ENCODE measurements around the gene SLC39A5.
A peak's percentile ranks its signal among the peaks of the same experiment; 100 is the strongest.

SLC39A5 gene

DNA sequence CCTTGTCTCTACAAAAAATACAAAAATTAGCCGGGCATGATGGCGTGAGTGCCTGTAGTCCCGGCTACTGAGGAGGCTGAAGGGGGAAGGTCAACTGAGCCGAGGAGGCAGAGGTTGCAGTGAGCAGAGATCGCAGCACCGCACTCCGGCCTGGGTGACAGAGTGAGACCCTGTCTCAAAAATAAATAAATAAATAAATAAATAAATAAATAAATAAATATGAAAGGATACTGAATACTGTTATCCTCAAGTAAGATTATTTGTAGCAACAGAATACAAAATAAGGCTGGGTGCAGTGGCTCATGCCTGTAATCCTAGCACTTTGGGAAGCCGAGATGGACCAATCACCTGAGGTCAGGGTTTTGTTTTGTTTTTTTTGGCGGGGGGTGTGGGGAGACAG is 10.0 kb upstream of the SLC39A5 start:
- no peak for DNase-seq

DNA sequence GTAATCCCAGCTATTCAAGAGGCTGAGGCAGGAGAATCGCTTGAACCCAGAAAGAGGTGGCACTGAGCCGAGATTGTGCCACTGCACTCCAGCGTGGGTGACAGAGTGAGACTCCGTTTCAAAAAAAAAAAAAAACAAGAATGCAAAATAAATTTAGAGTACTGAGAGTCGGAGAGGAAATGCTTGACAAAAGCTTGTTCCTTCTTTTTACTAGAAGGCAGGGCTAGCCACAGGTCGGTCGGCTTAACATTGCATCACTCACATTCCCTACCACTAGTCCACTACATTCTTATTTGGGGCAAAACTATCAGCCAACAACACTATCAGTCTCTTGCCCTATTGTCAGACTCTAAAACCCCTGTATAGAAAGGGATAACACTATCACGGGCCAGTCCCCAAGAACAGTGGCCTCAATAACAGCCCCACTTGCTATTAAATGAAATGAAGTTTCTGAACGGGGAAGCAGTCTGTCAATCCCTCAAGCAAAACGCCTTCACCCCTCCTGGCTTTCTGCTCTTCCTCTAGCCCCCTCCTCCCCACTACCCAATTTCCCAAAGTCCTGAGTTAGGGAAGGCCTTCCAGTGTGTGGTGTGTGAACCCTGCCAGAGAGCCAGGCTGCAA is 9.1 kb upstream of the SLC39A5 start:
- no peak for DNase-seq

DNA sequence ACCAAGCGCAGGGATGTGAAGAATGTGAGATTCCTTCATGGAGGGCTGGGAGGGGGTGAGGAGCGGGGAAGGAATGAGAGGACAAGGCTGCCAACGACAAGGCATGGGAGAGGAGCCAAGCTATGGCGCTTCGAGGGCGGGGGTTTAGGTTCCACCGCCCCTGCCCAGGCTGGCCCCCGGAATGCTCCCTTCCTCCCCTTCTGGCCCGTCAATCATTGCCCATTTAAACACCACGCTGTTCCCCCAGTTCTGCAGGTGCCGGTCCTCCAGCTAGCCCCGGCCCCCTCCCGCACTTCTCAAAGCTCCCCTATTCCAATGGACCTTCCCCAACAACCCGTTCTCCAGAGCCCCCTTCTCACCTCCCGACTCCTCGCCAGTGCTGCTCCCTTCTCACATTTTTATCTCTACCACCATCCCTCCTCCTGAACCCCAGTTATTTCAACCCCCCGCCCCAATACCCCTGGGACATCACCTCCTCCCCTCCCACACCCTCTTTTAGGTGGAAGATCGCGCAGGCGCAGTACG is 8.6 kb upstream of the SLC39A5 start:
- no peak for DNase-seq

DNA sequence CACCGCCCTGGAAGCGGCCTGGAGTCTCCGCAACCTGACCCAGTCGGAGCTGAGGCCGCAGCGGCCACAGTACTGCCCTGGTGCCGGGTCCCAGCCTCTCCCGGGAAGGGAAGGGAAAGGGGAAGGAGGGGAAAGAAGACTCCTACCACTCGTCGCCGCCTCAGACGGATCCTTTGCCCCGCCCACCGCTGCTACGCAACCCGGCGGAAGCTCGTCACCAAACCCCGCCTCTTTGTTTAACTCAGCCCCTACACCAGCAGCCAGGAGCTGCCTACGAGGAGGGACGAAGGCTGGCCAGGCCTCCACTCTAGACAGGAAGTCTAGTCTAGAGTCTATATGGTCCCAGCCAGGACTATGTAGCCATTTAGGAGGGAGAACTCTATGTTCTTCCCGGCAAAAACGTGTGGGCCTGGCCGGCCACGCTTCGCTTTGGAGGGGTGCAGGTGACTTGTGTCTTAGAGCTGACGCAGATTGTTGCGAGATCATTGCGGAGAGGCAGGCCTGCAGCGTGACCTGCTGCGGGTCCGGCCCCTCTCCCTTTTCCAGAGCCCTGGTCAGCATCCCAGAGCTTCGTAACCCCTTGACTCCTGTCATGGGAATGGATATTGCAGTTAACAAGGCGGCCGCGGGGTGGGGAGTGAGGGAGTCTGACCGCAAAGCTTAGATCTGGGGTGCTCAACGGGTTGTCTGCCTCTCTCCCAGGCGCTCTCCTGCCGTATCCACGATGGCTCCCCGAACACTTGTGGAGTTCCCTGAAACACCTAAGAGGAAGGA is 7.9 kb upstream of the SLC39A5 start, which contains the start of gene RNF41:
Gene RNF41, minus strand, starts transcription at position 166 of the 774 bp plus-strand sequence. CDS start 7,875 bp downstream, outside the sequence.
- DNase-seq, result peak; percentile 86

DNA sequence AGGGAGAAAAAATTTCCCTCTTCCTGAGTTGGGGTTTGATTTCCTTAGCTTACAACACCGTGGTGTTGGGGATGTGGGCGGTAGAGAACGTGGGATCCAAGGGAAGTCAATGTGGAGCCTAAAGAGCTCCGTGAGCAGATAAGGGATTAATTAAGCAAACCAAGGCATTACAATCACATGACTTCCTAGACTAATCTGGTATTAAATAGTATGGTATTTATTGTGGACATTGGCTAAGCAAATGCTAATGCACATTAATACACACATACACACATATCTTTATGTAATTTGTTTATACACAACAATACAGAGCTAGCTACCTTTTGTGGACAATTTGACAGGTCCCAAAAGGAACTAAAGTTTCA is 7.3 kb upstream of the SLC39A5 start:
- no peak for DNase-seq

DNA sequence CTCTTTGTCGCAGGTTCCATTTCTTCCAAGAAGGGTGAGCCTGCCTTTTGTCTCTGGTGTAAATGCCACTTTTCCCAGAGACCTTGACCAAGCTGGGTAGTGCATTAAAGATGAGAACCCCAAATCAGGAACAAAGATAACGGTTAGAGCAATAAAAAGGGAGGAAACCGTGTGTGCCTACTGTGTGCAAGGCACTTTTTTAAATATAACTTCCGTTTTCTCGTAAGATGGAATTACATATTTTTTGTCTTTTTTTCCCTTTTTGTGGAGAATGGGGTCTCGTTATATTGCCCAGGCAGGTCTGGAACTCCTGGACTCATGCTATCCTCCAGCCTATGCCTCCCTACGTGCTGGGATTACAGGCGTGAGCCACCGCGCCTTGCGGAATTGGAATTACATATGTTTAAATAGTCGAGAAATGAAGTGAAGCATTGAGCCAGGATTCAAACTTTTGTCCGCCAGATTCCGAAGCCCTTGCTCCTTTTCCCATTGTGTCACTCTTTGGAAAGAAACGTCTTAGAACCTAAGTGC is 6.2 kb upstream of the SLC39A5 start:
- no peak for DNase-seq

DNA sequence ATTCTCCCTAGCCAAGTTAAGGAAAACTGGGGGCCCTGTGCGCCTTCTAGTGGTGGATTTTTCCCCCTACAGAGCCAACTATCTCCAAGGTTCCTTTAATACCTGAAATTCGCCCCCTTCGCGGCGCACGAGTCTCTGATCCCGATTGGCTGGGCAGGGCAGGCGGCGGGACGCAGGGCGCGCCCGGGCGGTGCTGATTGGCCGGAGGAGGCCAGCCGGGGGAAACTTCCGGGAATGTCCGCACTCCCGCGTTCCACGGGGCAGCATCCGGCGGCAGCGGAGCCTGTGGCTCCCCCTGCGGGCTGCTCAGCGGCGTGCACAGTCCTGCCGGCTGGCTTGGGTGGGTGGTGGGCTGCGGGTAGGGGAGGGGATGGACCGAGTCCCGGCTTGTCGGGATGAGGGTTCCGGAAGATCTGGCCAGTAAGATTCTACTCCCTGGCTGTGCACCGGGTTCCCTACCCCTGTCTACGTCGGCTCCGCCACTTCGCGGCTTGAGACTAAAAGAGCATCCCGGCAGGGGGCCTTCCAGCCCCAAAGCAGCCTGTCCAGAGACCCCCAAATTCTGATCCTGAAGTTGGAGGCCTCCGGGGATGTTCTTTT is 5.6 kb upstream of the SLC39A5 start, which contains the start of gene NABP2:
Gene NABP2, plus strand, starts transcription at position 241 of the 600 bp plus-strand sequence. CDS start 515 bp downstream, outside the sequence.
- DNase-seq, result peak; percentile 91

DNA sequence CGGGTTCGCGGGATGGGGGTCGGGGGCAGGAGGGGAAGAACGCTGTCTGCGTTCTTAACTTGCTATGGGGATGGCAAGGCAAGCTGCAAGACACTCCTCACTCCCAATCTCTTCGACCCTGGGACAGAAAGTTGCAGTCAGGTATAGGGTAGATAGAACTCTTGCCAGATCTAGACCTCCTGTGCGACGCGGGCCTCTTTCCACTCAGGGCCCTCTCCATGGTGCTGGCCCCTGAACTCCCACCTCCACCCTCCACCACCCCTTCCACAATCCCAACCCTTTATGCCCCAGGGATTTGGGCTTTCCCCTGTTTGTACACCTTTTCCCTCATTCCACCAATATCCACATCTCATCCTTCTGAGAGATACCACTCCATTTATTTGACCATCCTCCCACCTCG is 4.9 kb upstream of the SLC39A5 start:
- no peak for DNase-seq

DNA sequence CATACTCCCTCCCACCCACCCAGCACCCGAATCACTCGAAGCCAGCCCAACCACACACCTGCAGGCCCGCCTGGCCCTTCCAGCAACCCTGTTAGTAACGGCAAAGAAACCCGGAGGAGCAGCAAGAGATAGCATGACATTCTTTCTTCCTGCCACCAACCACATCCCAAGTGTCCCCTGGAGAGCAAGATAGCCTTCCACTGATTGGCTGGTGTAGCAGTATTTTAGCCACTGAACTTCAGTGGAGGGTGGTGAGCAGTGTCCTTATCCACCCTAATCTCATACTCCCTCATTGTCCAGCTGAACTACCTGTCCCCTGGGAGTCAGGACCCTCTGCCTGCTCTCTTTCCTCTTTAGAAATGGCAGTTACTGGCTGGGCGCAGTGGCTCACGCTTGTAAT is 769 bp upstream of the SLC39A5 start:
- DNase-seq, result no peak

DNA sequence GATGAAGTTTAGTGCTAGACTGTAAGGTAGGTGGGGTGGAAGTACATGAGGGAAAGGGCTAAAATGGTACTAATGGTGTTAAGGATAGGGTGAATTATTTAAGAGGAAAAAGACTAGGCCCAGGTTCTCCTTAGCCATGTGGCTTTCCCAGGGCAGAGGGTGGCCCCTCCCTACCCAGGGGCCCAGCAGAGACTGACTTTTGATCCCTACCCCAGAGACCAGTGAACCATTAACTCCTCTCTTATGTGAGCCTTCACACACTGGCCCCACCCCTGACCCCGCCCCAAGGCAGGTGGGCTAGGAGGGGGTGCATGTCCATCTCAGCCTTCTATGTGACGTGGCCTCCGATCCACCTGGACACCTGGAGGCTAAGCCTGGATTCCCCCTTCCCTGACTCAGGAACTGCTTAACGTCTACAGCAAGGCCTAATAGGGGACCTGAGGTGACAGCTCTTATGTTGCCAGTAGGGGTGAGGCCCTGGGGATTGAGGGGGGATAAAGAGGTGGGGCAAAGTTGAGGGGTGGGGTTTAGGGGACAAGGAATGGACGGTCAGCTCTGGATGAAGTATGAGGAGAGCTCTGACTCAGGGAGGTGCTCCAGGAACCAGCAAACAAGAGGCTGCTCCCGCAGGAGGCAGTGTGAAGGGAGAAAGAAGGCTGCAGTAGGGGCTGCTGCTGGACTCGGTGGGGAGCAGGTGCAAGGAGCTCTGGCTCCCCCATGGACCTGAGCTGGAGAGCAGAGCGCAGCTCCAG is 757 bp downstream of the SLC39A5 start:
- DNase-seq, result no peak

DNA sequence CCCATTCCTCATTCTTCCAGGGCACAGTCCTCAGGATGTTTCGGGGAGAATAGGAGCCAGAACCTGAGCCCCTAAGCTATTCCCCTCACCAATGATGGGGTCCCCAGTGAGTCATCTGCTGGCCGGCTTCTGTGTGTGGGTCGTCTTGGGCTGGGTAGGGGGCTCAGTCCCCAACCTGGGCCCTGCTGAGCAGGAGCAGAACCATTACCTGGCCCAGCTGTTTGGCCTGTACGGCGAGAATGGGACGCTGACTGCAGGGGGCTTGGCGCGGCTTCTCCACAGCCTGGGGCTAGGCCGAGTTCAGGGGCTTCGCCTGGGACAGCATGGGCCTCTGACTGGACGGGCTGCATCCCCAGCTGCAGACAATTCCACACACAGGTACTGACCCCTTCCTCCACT is 1.3 kb downstream of the SLC39A5 start:
- no peak for DNase-seq

DNA sequence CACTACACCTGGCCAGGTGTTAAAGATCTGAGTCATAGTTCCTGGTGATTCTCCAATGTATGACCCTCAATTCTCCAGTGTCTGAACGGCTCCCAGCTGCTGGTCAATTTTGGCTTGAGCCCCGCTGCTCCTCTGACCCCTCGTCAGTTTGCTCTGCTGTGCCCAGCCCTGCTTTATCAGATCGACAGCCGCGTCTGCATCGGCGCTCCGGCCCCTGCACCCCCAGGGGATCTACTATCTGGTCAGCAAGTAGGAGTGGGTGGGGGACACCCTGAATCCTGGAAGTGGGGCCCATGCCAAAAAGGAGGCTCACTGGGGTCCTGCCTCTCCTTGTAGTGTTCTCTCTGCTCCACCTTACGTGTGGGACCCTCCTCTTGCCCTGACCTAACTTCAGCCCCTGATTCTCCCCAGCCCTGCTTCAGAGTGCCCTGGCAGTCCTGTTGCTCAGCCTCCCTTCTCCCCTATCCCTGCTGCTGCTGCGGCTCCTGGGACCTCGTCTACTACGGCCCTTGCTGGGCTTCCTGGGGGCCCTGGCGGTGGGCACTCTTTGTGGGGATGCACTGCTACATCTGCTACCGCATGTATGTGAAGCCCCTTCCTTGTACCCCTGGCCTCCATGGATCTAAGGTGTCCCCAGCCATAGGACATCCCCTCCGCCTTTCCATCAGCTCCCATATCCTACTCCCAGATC is 5.0 kb downstream of the SLC39A5 start:
- no peak for DNase-seq

DNA sequence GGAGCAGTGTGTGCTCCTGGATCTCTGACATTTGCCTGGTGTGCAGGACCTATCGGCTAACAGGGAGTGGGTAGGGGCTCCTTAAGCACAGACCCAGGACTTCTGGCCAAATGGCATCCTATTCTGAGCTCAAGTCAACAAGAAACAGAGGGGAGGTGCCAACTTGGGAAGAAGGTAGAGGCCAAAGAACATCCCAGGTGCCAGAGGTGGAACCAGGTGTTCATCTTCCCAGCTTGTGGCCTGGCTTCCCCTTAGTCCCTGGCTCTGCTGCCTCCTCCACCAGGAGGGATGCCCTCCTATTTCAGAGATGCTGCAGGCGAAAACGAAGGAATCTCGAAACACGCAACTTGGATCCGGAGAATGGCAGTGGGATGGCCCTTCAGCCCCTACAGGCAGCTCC is 6.2 kb downstream of the SLC39A5 start:
- DNase-seq, result no peak

DNA sequence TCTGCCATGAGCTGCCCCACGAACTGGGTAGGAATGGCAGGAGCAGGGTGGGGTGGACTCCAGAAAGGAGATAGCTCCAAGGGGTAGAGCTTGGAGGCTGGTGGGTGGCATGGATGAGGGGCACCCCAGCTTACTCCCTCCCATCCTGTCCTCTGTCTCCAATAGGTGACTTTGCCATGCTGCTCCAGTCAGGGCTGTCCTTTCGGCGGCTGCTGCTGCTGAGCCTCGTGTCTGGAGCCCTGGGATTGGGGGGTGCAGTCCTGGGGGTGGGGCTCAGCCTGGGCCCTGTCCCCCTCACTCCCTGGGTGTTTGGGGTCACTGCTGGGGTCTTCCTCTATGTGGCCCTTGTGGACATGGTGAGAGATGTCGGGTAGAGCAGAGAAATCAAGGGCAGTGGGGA is 7.1 kb downstream of the SLC39A5 start:
- DNase-seq, result no peak

DNA sequence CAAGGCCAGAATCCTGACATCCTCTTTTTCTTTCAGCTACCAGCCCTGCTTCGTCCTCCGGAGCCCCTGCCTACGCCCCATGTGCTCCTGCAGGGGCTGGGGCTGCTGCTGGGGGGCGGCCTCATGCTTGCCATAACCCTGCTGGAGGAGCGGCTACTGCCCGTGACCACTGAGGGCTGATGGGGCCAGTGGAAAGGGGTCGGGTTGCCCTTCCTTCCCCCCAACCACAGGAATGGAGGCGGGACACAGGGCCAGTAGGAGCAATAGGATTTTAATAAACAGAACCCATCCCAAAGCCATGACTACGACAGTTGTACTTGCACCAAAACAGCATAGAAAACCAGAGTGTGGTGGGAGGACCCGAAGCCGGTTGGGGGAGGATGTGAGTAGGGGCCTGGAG is 7.7 kb downstream of the SLC39A5 start:
- DNase-seq, result no peak

DNA sequence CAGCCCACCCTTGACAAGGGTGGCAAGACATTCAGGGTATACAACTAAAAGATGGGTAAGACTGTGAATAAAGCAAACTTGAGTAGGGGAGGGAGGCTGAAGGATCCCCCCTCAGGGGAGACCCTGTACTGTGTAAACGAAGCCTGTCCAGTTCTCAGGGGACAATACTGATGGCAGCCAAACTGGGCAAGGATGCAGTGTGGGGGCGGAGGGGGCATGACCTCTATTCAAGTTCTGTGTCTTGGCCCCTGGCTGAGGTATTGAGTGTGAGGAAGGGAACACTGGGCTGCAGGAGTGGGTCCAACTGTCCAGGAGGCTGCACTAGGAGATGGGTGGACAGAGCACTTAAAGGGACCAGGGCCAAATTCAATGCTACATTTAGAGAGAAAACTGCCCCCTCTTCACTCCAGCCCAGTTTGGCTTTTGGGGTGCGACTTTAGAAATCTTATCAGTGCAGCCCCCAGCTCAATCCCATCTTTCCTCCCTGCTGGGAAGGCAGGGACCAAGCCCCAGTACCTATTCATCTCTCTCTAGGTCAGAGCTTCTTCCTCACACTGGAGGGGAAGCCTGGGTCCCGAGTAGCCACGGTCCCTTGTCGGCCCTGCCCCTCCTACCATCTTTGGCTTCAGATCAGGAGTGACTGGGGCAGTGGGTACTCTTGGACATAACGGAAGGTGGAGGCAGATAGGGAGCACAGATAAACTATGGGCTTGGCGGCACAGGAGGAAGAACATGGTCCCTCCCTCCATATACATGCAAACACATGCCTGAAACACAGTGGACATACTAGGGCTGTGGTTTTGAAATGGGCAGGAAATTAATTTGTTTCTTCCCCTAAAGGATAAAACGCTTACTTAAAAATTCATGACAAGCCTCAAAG is 11.8 kb downstream of the SLC39A5 start:
- DNase-seq, result no peak

DNA sequence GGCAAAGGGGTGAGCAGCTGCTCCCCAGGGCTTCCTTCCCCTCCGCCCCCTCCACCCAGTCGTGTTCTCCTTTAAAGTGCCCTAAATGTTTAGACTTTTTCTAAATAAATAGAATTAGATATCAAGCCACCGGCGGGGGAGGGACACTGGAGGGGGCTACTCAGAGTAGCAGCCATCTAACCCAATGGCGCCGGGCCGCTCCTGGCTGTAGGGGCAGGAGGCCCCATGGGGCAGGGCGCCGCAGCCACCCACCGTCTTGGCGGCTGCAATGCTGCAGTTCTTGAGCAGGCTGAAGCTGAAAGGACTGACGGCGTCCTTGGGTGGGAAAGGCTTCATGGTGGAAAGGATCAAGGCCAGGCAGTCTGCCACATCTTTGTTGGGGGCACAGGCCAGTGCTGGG is 13.1 kb downstream of the SLC39A5 start:
- no peak for DNase-seq

DNA sequence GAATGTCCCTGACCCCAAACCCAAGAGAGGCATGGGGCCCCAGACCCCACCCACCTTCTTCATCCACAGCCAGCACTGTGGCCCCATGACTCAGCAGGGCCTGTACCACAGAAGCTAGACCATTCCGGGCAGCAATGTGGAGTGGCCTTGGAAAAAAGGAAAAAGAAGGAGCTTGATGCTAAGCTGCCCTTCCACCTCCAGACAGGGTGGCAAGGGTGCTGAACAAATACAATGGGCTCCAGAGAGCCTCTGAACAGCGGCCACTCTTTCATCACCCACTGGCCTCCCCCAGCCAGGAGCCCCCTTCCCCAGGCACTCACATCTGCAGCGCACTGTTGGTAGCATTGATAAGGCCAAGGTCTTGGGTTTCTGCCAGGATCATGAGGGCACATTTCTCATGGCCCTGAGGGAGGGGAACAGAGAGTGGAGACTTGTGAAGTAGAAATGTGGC is 13.9 kb downstream of the SLC39A5 start:
- DNase-seq, result no peak

DNA sequence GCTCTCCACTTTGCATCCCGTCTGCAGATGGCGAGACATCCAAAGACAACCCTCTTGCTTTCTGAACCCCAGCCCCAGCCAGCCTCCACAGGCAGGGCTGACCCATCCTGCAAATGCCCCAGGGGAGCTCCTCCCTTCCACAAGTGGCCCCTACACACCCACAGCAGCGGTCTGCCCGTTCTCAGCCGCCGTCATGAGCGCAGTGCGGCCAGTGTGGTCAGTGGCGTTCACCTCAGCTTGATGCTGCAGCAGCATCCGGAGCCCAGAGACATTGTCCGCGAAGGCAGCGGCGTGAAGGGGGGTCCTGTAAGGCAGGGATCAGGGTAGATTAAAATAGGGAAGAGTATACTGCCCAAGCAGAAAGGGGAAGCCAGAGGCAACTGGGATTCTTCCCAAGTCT is 14.6 kb downstream of the SLC39A5 start:
- no peak for DNase-seq

DNA sequence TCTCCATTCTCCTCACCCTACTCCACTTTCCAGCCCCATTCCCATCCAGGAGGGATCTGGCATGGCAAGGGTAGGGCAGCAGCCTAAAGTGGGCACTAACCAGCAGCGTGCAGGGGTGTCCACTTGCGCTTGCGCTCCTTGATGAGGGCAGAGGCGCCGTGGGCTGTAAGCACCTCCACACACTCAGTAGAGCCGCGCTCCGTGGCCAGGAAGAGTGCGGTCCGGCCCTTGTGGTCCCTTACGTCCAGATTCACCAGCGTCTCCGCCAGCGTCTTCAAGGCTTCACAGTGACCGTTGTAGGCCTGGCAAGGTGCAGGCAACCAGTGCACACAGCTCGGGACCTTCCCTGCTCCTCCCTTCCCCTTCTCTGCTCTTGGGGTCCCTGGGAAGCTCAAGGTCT is 18.1 kb downstream of the SLC39A5 start:
- no peak for DNase-seq

DNA sequence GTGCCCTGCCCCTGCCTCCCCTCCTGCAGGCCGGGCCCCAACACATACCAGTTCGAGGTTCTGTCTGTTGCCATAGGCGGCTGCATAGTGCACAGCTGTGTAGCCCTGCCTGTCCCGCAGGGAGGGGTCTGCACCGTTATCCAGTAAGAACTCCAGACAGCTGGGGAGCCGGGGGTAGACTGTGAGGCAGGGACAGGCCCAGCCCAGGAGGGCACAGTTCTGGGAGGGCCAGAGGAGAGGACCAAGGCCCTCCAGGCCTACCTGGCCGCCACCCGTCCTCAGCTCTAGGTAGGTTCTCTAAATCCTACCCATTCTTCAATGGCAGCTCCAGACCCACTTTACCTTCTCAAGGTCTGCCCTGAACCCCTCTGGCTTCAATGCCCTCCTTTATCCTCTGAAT is 18.9 kb downstream of the SLC39A5 start:
- DNase-seq, result no peak

All from NCI-H1092 (cell line).